SU-DHL-6 (cell line): ENCODE data around the gene ZNF878.

ENCODE experiments used
- EZH2phosphoT487 ChIP-seq: fragments of 200-600 bp; sonication (generic), shearing (Covaris generic); conservative IDR thresholded peaks from 2 replicates; pipeline ENCODE4 v1.6.1; 2018; ENCODE audit warnings: mild to moderate bottlenecking, antibody characterized with exemption, low read length, moderate library complexity, mixed read lengths
- TF ChIP-seq, protein P1 (sequence below): fragments of 200-600 bp; sonication (generic); IDR thresholded peaks from one replicate; pipeline ENCODE4 v1.5.1; 2017; ENCODE audit warnings: antibody characterized with exemption, mild to moderate bottlenecking, low read length, moderate library complexity; ENCODE audit not compliant: insufficient read depth, poor library complexity, severe bottlenecking

- TF ChIP-seq, protein P1, sequence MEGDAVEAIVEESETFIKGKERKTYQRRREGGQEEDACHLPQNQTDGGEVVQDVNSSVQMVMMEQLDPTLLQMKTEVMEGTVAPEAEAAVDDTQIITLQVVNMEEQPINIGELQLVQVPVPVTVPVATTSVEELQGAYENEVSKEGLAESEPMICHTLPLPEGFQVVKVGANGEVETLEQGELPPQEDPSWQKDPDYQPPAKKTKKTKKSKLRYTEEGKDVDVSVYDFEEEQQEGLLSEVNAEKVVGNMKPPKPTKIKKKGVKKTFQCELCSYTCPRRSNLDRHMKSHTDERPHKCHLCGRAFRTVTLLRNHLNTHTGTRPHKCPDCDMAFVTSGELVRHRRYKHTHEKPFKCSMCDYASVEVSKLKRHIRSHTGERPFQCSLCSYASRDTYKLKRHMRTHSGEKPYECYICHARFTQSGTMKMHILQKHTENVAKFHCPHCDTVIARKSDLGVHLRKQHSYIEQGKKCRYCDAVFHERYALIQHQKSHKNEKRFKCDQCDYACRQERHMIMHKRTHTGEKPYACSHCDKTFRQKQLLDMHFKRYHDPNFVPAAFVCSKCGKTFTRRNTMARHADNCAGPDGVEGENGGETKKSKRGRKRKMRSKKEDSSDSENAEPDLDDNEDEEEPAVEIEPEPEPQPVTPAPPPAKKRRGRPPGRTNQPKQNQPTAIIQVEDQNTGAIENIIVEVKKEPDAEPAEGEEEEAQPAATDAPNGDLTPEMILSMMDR = no peak
- TF ChIP-seq EZH2phosphoT487 = no peak
Observed at GRCh38 chr19:12015753-12016116, 37.0 kb downstream of the ZNF878 start.
